NCI-H2029 (cell line): Measurements from ENCODE around the gene C9orf153.
"Not testable (repeated sequence)": the region's sequence is repeated elsewhere in the genome, so short reads cannot be mapped to it uniquely, and the experiment has no call there.

Source experiments
- DNase-seq: peaks from one replicate; lab custom pipeline; 2025; lab: John Stamatoyannopoulos, UW

C9orf153 gene

DNA sequence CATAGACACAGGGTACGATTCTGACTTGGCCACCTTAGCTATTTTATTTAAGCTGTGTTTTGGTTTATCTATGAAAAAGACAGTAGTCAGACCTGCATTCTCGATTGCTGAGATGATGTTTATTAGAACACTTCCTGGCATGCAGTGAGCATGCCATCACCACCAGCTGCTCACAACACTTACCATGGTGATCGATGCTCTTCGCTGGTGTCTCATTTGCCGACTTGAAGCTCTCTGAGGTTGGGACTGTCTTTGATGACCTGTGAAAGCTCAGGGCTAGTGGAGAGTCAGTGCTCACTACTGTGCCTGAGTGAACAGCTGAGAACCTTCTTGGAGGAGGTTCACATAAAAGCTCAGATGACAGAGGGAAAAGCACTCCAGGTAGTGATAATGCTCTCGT is 4.4 kb upstream of the C9orf153 start:
- no peak for DNase-seq

DNA sequence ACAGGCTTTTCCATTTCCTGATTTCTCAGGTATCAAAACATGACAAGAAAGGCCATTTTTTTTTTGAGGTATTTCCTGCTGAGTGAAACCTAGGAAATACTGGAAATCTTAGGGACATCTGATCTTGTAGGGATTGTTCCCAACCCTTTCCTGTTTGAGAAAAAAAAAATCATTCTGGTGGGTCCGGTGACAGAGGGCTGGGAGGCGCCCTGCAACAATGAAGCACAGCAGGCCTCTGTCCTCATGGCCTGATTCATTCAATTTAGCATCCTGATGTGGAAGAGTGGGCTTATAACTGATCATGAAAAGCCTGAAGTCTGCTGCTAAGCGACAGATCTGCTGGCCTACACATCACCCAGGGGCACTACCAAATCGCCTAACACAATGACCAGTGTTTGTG is 3.0 kb upstream of the C9orf153 start:
- DNase-seq, result no peak

- no peak for DNase-seq
Observed at GRCh38 chr9:86257391-86257790, 2.1 kb downstream of the C9orf153 start.

DNA sequence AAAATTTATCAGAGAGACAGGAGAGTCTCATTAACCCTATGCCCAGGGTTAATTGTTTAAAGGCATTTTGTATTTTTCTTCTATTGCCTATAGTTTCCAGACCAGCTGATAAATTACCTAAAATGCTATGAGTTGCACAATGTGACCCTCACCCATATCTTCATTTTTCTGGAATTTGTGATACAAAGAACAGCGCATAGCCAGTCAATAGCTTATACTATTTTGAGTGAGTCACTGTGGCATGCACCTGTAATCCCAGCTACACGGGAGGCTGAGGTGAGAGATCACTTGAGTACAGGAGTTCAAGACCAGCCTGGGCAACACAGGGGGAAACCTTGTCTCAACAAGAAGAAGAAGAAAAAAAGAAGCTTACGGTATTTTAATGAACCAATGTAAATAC is 2.8 kb downstream of the C9orf153 start:
- DNase-seq, result no peak

DNA sequence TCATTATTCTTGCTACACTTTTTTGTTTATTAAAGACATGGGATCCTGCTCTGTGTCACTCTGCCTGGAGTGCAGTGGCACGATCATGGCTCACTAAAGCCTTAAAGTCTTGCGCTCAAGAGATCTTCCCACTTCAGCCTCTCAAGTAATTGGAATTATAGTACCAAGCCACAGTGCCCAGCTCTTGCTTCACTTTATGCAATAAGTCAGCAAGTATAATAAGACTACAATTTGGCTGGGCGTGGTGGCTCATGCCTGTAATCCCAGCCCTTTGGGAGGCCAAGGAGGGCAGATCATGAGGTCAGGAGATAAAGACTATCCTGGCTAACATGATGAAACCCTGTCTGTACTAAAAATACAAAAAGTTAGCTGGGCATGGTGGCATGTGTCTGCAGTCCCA is 5.9 kb downstream of the C9orf153 start:
- no peak for DNase-seq

- no peak for DNase-seq
Observed at GRCh38 chr9:86252870-86253269, 6.6 kb downstream of the C9orf153 start.

DNA sequence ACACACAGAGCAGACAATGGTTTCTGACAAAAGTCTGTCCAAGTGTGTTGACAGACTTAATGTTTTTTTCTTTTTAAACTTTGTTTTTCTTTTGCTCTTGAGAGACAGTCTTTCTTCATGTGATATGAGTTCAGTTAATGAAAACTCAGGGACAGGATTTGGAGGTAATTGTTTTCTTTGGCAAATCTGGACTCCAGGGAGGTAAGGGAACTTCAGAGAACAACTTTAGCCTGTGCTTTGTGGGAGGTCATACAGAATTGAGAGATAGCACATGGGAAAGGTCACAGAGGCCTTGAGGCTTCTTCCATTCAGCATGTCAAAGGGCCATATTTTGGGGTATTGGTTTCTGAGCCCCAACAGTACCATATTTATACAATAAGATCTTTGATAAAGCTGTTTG is 9.3 kb downstream of the C9orf153 start:
- no peak for DNase-seq

DNA sequence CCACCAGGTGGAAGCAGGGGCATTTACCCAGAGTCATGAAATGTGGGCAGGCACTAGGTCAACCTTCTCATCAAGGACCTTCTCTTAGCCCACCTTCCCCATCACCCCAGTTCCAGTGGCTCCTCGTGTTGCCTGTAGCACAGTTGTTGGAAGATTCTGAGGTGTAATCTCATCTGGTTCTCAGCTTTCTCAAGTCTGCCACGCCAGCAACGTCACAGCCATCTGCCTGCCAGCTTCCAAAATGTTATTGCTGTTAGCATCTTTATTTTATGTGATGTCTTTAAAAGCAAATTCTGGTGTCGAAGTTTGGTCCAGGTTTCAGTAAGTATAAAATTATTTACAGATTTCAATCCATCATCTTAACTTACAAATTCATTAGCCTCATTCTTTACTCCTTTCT is 10.7 kb downstream of the C9orf153 start:
- DNase-seq, result no peak

- DNase-seq, result no peak
Observed at GRCh38 chr9:86246752-86247161, 12.7 kb downstream of the C9orf153 start.

- no peak for DNase-seq
Observed at GRCh38 chr9:86242071-86242470, 17.4 kb downstream of the C9orf153 start.

DNA sequence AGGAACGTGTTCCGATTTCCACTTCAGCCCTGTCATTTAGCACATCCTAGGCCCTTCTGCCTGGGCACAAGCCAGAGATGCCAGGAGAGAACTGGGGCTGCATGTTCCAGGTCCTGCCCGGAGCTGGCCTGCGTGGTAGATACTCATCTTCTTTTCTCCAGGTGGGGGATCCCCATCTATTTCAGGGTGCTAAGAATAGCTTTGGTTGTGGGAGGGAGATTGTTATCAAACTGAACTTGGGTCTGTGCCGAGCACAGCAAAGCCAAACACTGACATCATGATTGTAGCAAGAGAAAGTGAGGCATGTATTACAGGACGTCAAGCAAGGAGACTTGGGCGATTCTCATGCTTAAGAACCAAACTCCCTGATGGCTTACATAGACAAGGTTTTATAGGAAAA is 18.2 kb downstream of the C9orf153 start:
- DNase-seq, result no peak

DNA sequence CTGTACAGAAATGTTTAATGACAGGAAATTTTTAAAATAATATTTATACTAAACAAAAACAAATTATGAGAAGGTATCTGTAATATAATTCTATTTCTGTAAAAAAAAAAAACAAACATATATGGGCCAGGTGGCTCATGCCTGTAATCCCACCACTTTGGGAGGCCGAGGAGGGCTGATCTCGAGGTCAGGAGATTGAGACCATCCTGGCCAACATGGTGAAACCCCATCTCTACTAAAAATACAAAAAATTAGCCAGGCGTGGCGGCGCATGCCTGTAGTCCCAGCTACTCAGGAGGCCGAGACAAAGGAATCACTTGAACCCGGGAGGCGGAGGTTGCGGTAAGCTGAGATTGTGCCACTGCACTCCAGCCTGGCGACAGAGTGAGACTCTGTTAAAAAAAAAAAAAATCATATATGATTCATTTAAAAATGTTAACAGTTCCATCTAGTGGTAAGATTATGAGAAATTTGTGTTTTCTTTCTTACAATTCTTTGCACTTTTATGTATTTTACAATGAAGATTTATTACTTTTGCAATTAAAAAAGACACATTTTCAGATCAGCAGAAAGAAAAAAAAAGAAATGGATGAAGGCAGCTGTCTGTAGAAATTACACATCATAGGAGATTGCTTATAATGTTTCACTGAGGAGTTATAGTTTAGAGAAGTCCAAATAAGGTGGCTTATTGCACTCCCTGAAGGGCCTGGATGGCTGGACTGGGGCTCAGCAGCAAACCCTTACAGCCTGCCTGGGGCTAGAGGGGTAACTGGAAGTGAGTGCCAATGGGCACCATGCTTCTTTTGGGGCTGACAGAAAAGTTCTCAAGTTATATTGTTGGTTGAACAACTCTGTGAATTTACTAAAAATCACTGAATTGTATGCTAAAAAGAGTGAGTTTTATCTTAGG is 20.3 kb downstream of the C9orf153 start:
- DNase-seq, result no peak

GRCh38 chr9:86230858-86231257 is 28.6 kb downstream of the C9orf153 start:
- DNase-seq, result no peak

- DNase-seq, result no peak
Observed at GRCh38 chr9:86222667-86223066, 36.8 kb downstream of the C9orf153 start.

DNA sequence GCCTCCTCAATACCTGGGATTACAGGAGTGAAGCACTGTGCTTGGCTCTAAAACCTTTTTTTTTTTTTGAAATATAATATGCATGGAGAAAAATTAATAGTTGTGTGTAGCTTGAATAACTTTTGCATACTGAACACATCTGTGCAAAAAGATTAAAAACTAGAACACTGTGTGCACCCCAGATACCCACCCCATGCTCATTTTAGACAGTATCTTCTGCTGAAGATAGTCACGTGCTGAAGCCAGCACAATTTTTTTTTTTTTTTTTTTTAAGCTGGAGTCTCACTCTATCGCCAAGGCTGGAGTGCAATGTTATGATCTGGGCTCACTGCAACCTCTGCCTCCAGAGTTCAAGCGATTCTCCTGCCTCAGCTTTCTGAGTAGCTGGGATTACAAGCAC is 39.9 kb downstream of the C9orf153 start:
- no peak for DNase-seq

DNA sequence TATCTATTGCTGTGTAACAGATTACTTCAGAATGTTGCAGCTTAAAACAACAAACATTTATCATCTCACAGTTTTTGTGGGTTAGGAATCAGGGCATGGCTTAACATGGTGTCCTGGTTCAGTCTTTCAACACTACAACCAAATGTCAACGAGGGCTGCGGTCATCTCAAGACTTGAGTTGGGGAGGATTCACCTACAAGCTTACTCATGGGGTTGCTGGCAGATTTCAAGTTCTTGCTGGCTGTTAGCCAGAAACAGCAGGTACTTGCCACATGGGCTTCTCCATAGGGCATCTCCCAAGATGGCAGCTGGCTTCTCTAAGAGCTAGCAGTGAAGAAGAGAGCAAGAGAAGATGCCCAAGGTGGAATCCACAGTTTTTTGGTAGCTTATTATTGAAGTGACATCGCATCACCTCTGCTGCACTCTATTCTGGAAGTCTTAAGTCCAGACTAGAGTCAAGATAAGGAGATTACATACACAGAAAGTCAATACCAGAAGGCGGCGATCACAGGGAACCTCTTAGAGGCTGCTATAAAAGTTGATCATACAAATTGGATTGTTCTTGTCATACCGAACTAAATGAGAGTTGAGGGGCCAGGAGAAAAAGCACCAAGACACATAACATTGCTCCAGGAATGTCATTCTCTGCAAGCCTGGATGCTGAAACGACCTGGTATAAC is 42.2 kb downstream of the C9orf153 start:
- no peak for DNase-seq

DNA sequence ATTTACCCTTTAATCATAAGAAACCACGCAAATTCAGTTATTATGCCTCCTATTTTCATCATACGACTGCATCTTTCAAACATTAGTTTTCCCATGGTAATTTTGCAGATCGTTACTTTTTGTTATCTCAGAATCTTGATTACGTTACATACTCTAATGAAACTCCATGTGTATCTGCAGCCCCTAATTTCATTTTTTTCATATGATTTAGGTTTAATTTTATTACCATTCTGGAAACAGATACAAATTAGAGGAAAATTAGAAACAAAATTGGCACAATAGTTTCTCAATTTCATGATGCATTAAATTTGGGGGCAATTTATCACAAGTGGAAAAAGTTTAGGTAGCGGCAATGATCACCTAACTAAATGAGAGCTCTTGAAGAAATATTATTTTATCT is 52.3 kb downstream of the C9orf153 start:
- DNase-seq, result no peak

DNA sequence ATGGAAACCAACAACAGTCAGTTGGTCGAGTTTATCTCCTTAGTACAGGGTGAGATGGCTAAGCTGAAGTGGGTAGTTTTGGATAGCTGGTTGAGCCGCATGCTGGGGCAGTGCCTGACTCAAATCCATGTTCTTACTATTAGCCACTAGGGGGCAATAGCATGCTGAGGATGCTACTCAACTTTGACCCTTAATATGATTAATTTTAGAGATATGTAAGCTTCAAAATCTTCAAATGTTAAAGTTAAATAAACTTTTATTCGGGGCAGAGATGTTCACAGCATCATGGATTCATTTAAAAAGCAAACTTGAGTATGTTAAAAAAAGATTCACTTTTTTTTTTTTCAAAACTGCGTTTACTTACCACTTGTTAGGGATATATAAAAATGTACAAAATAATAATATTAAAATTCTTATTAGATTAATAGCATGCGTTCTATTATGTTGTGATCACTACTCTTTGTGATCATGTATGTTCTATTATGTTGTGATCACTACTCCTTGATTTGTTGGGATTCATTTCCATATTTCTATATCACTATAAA is 57.0 kb downstream of the C9orf153 start:
- DNase-seq, result peak; percentile 5

DNA sequence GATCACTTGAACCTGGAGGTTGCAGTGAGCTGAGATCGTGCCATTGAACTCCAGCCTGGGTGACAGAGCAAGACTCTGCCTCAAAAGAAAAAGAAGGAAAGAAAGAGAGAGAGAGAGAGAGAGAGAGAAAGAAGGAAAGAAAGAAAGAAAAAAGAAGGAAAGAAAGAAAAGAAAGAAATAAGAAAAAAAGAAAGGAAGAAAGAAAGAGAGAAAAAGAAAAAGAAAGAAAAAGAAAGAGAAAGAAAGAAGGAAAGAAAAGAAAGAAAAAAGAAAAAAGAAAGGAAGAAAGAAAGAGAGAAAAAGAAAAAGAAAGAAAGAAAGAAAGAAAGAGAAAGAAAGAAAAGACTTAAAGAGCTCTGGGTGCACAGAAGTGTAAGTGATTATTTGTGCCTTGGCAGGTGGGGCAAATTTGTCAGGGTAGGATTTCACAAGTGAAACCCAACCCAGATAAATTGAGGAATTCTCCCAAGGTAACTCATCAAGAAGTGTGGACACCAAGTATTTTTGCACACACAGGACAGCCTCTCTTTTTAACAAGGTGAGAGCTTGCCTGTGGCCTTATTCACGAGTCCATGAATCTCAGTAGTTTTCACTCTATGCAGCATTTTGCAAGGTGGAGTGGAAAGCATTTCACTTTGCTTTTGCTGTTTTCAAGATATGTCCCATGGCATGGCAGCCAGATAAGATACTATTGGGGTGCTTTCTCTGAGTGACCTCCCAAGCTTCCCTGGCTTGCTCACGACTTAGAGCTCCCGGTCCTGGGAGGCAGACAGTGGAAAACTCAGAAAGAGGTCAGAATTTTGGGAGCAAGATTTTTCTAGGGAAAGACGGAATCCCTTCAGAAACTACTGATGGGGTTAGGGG is 57.8 kb downstream of the C9orf153 start:
- DNase-seq, result no peak

DNA sequence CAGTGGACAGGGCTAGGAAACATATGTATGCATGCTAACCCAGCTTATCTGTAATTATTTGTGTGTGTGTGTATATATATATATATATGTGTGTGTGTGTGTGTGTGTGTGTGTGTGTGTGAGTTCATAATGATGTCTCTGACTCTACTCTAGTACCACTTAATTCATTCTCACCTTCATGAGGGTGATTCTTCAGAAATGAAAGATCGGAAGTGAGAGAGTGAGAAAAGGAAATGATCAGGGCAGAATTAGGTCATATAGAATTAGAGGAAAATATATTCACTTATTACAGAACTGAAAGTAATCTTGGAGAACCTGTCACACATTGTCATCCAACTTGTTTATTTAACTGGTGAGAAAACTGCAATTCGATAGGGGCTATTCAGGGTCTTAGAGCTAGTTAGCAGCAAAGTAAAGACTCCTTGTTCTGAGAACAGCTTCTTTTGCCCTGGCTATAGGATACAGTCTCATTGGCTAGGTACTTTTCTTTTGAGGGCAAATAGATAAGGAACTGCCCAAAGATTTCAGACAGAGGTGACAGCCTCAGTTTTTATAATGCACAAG is 58.8 kb downstream of the C9orf153 start:
- DNase-seq, result no peak

- no peak for DNase-seq
Observed at GRCh38 chr9:86193088-86193487, 66.4 kb downstream of the C9orf153 start.

DNA sequence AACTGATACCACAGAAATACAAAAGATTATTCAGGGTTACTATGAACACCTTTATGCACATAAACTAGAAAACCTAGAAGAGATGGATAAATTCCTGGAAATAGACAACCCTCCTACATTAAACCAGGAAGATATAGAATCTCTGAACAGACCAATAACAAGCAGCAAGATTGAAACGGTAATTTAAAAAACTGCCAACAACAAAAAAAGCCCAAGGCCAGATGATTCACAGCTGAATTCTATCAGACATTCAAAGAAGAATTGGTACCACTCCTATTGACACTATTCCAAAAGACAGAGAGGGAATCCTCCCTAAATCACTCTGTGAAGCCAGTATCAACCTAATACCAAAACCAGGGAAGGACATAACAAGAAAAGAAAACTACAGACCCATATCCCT is 68.8 kb downstream of the C9orf153 start:
- not testable (repeated sequence) for DNase-seq
